ENCODE data around the gene ZNF333.
"Not testable (repeated sequence)": the region's sequence is repeated elsewhere in the genome, so short reads cannot be mapped to it uniquely, and the experiment has no call there.

The ZNF333 gene

GRCh38 chr19:14768001-14768400 is 78.2 kb downstream of the ZNF333 start:
- no peak for DNase-seq (ENCODE audit: low read depth)

- no peak for DNase-seq (ENCODE audit: low read depth)
Measured at GRCh38 chr19:14769201-14769600, 79.4 kb downstream of the ZNF333 start.

DNA sequence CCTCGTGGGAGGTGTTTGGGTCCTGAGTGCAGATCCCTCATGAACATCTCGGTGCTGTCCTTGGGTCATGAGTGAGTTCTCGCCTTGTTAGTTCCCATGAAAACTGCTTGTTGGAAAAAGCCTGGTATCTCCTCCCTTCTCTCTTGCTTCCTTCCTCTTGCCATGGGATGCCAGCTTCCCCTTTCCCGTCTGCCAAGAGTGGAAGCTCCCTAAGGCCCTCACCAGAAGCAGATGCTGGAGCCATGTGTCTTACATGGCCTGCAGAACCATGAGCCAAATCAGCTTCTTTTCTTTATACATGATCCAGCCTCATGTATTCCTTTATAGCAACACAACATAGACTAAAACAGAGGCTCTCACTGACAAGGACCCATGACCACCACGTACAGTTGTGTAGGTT is 80.3 kb downstream of the ZNF333 start:
- DNase-seq (ENCODE audit: low read depth): no peak

DNA sequence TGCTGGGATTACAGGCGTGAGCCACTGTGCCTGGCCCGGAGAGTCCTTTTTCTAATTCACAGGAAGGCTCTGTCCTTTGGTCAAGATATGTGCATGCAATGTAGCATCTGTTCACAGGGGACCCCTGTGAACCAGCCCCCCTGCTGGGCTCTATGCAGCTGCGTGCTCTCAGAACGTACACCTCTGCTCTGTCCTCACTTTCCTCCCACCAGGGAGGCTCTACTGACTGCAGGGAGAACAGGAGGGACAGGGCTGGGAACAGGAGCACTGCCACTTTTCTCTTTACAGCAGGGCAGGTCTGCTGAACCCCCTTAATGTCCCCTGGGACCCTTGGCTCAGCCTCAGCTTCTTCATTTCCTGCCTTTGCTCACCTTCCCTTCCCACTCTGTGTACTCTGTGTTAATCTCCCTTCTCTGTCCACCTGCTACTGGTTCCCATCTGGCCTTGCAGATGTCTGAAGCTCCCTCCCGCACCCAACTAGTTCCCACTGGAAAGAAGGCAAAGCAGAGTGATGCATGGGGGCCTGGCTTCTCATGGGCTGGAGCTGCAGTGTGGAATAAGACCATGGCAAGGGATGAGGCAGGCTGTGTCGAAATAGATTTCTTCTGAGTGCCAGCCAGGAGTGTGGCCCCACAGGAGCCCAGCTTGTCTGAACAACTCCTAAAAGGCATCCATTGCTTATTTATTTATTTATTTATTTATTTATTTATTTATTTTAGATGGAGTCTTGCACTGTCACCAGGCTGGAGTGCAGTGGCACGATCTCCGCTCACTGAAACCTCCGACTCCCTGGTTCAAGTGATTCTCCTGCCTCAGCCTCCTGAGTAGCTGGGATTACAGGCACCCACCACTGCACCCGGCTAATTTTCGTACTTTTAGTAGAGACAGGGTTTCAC is 81.3 kb downstream of the ZNF333 start:
- no peak for DNase-seq (ENCODE audit: low read depth)

DNA sequence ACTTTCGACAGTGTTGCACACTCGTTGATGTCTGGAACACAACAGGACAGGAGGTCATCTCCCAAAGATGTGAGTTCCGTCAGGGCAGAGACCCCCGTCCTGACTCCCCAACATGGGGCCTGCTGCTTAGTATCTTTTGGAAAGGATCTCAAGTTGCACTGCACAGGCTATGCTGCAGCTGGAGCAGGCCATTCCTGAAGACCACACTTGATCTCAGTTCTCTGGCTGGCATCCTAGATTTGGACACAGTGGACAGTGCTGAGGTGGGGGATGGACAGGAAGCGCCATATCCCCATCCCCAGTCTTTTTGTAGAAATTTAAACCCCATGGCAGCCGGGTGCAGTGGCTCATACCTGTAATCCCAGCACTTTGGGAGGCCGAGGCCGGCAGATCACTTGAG is 82.6 kb downstream of the ZNF333 start:
- DNase-seq (ENCODE audit: low read depth): no peak

GRCh38 chr19:14772995-14773394 is 83.1 kb downstream of the ZNF333 start:
- DNase-seq (ENCODE audit: low read depth): no peak

DNA sequence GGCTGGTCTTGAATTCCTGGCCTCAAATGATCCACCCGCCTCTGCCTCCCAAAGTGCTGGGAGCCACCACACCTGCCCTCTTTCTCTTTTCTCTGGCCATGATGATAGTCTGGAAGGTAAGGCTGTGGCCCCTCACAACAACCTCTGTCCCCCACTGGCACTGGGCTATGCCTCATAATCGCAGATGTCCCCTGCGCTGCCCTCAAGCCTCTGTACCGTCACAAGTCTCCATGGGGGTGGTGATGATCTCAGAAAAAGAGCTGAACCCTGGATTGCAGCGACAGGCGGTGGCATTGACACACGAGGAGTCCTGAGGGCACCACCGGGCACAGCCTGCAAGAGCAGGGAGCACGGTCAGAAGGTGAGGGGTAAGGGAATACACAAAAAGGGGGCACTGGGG is 83.9 kb downstream of the ZNF333 start:
- not testable (repeated sequence) for DNase-seq (ENCODE audit: low read depth)

DNA sequence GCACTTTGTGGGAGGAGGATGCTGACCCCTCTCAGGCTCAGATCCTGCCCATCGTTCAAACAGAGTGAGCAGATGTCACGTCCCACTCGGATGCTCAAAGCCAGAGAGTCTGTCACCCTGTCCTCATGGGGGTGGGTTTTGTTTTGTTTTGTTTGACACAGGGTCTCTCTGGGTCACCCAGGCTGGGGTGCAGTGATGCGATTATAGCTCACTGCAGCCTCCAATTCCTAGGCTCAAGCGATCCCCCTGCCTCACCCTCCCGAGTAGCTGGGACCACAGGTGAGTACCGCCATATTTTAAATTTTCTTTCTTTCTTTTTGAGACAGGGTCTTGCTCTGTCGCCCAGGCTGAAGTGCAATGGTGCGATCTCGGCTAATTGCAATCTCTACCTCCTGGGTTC is 84.5 kb downstream of the ZNF333 start:
- no peak for DNase-seq (ENCODE audit: low read depth)

DNA sequence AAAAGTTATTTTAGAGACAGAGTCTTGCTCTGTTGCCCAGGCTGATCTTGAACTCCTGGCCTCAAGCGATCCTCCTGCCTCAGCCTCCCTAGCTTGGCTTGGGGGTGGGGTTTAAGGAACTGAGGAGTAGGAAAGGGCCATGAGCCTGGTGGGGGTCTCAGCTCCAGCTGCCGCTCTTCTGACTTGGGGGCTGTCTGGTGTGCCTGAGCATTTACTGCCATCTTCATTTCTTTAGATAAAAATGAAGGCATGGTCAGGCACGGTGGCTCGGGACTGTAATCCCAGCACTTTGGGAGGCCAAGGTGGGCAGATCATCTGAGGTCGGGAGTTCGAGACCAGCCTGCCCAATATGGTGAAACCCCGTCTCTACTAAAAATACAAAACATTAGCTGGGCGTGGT is 85.5 kb downstream of the ZNF333 start:
- not testable (repeated sequence) for DNase-seq (ENCODE audit: low read depth)

GRCh38 chr19:14775869-14776586 is 86.2 kb downstream of the ZNF333 start:
- DNase-seq (ENCODE audit: low read depth): no peak

GRCh38 chr19:14777645-14778044 is 87.8 kb downstream of the ZNF333 start:
- not testable (repeated sequence) for DNase-seq (ENCODE audit: low read depth)

DNA sequence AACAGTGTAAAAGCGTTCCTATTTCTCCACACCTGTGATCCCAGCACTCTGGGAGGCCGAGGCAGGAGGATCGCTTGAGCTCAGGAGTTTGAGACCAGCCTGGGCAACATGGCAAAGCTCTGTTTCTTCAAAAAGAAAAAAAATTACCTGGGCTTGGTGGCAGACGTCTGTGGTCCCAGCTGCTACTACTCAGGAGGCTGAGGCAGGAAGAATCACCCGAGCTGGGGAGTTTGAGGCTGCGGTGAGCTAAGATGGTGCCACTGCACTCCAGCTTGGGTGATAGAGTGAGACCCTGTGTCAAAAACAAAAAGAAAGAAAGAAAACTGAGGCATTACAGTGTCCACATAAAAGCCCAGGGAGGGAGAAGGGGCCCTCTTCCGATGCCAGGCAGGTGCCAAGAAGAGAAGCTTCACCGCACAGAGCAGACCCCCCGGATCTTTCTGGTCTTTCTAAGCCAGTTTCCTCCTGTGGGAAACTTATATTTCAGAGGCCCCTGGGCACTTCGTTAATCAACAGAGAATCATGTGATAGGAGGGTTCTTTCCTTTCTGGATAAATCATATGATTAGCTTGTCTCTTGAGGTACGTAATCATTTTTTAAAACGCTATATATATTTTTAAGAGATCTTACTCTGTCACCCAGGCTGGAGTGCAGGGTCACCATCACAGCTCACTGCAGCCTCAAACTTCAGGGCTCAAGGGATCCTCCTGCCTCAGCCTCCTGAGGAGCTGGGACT is 88.4 kb downstream of the ZNF333 start, which contains the start of gene ADGRE2:
Gene ADGRE2 (minus strand): TSS at position 451 of the 736 bp plus-strand sequence. CDS start 1,804 bp downstream, outside the sequence.
- DNase-seq (ENCODE audit: low read depth): not testable (repeated sequence)

DNA sequence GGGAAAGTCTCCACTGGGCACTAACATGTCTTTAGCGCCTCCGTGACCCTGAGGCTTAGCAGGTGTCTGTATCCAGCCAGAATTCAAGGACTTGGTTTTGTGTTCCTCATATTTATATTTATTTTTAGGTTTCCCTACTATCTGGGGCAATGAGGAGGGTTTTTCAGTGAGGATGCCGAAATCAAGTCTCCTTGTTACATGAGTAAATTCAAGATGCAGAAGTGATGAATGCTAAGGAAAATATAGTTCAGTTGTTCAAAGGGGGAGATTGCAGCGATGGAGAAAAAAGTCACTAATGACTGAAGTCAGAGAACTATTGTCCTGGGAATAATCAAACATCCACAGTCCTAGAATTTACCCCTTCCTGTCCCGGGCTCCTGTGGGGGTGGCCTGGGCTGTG is 89.3 kb downstream of the ZNF333 start:
- no peak for DNase-seq (ENCODE audit: low read depth)

DNA sequence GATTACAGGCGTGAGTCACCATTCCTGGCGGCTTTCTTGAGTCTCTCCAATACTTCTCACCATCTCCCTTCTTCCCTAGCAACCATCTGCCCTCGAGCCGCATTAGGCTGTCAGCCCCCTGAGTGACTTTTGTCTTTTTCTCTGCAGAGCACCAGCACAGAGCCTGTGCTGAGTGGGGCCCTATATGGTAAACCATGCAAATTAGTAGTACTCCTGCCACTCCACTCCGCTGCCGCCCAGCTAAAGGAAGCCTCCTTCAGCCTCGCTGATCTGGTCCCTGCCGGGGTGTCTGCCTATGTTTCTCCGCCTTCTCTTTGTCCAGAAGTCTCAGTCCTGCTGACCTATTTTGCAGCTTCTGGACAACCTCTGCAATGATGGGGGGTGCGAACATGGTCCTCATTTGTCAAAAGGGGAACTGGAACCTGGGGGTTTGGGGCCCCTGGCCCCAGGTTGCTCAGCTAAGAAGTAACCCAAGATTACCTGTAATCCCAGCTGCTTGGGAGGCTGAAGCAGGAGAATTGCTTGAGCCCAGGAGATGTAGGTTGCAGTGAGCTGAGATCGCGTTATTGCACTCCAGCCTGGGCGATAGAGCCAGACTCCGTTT is 90.9 kb downstream of the ZNF333 start:
- not testable (repeated sequence) for DNase-seq (ENCODE audit: low read depth)

GRCh38 chr19:14781713-14782536 is 92.1 kb downstream of the ZNF333 start:
- DNase-seq (ENCODE audit: low read depth): not testable (repeated sequence)

DNA sequence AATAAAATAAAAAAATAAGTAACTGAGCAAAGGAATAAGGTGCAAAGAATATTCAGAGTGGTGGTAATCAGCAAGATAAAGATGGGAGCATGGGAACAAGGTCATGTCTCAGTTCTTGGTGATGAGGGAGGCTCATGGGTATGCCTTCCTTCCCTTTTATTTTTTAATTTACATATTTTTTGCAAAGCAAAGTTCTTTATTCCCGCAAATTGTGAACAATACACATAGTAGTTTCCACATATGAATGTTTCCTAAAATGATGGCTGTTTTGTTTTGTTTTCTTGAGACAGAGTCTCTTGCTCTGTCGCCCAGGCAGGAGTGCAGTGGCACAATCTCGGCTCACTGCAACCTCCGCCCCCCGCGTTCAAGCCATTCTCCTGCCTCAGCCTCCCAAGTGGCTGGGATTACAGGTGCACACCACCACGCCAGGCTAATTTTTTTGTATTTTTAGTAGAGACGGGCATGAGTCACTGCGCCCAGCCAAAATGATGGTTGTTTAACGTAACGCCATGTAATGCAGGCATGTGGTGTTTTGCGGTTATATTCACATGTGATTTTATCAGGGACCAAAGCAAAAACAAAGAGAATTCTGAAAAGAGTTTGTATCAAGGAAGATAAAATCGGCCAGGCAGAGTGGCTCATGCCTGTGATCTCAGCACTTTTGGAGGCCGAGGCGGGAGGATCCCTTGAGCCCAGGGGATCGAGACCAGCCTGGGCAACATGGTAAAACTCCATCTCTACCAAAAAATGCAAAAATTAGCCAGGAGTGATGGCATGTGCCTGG is 93.0 kb downstream of the ZNF333 start:
- DNase-seq (ENCODE audit: low read depth): no peak

Measured in GM04504 (cell line).